ENCODE measurements around the gene PPP4R3B. TPM values are rescaled to one million over a fixed set of nuclear protein-coding genes. Genes with fewer than 3 reads are reported as not detected.
"Not testable (repeated sequence)": the region's sequence is repeated elsewhere in the genome, so short reads cannot be mapped to it uniquely, and the experiment has no call there.

The PPP4R3B gene
- total RNA-seq (2014; rRNA removed; shearing (Covaris generic)), result 21.2 and 34.0 TPM in 2 replicates

DNA sequence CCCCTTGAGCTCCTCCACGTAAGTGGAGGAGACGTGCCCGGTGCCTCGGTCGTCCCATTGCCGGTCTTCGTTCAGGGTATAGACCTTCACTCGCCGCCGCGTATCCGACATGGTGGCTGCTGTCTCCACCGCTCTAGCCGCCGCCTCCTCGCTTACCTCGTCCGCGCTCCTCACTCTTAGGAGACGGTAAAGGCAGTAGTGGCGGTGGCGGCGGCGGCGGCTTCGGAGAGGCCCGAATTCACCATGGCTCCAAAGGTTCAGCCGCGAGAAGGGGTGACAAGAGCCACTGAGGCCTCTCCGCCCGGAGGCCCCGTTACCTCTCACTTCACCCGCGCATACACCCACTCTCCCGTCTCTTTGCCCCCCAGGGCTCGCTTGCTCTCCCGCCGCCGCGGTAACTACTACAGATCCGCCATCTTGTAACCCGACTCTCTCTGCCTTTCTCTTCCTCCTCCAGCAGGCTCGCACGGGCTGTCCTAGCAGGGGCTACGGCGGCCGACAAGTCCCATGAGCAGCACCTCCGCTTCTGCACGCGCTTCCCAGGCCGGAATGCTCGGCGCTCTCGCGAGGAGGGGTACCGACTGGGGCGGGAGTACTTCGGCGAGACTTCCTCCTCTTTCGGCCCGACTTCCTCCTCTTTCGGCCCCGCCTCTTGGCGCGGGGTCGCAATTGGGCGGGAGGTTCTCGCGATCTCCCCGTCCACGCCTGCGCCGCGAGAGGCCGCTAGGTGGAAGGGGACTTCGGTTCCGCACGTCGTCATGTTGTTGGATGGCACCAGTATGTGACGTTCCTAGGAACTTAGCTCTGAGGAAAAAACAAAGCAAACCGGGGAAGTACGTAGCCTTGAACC lies at the start of gene PPP4R3B:
PPP4R3B (minus strand) TSS at position 448 of the 850 bp plus-strand sequence; CDS start at position 111, 337 bp downstream.
- peak; percentile 99 for DNase-seq (ENCODE audit: low read depth)

DNA sequence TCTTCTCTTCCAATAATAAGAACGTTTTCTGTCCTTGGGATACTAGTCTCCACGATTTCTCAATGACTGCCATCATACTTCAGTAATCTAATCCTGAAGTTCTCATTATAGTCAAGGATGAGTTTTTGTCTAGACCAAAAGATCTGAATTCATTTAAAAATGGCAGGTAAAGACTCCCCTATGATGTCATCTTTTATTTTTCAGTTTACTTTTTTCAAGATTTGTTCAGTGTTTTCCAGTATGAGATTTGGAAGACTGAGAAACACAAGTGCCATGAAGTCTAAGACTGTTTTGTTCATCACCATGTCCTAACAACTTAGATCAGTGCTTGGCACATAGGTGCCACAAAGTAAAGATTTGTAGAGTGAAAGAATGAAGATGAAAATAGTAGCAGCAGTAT lies 35.8 kb upstream of the PPP4R3B start:
- no peak for DNase-seq (ENCODE audit: low read depth)

DNA sequence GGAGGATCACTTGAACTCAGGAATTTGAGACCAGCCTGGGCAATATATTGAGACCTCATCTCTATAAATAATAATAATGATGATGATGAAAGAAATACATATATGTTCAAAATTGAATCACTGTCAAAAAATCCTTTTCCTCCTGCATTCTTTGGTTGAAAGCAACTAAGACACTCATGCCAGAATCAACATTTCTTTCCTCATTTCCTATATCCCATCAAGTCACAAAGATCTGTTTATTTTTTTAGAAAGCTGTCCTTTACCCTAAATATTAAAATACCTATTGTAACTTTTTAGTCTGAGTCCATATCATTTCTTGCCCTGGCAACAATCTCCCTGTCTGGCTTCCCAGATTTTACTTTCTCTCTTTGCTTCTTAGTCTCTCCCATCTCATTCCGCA lies 31.8 kb upstream of the PPP4R3B start:
- no peak for DNase-seq (ENCODE audit: low read depth)

DNA sequence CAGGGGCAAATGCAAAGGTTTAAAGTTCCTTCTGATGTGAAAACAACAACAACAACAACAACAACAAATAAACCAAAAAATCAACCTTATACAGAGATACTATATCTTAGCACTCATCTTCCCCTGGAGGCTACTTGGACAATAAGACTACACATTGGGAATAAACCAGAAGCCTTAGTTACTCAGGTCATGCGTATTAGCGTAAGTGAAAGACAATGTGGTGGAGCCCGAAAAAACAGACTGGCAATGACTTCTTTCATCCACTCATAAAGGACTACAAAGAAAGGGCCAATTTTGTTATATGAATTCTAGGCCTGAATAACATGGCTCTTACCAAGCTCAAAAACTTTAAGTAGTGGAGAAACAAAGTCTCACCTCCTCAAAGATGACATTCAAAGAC lies 19.4 kb upstream of the PPP4R3B start:
- DNase-seq (ENCODE audit: low read depth), result no peak

DNA sequence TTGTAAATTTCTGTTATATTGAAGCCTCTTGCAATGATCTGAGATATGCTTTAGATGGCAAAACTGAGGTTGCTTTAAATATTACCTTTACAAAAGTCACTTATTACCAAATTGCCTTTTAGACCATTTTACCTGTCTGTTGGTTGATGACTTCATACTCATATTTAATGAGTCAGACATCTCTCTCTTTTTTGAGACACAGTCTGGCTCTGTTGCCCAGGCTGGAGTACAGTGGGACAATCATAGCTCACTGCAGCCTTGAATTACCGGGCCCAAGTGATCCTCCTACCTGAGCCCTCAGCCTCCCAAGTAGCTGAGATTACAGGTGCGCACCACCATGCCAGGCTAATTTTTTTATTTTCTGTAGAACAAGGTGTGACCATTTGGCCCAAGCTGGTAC lies 11.5 kb upstream of the PPP4R3B start:
- no peak for DNase-seq (ENCODE audit: low read depth)

DNA sequence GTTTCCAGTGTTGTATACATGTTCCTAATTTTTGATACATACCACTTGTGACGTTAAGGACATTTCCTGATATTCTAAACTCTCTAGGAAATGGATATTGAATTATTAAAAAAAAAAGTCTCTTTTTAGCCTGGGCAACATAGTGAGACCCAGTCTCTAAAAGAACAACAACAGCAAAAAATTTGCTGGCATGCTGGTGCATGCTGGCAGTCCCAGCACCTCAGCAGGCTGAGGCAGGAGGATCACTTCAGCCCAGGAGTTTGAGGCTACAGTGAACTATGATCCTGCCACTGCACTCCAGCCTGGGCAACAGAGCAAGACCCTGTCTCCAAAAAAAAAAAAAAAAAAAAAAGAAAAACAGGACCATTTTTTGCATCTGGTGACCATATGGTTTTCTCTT lies 10.5 kb upstream of the PPP4R3B start:
- DNase-seq (ENCODE audit: low read depth), result no peak

DNA sequence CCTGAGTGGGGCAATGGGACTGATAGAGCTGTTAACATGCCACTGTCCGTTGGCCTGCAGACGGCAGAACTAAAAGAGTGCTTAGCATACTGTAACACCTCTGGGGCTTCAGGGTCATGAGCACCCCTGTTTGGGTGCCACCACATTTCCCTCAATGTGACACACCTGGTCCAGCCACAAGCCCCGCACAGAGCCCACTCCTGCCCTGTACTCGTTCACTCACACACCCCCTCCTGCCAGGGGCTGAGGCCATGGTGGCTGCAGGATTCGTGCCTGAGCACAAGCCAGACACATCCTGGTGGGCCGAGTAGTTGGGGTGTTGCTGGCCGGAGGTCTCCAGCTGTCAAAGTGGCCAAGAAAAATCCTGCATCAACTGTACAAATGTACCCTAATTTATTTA lies 4.4 kb upstream of the PPP4R3B start:
- DNase-seq (ENCODE audit: low read depth), result no peak

DNA sequence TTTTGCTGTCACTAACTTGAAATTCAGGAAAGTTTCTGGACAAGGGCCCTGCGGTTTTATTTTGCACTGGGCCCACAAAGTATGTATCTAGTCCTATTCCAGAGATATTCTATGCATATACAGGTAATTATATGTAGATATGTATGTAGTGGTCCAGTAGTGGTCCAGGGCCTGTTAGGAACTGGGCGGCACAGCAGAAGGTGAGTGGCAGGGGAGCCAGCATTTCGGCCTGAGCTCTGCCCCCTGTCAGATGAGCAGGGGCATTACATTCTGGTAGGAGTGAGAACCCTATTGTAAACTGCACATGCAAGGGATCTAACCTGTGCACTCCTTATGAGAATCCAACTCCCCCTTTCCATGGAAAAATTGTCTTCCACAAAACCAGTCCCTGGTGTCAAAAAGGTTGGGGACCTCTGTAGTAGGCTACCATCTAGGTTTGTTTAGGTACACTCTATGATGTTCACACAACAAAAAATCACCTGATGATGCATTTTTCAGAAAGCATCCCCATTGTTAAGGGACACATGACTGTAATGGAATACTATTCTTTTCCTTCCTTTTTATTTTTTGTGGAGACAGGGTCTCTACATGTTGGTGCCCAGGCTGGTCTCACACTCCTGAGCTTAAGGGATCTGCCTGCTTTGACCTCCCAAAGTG lies 2.8 kb upstream of the PPP4R3B start:
- peak; percentile 20 for DNase-seq (ENCODE audit: low read depth)

DNA sequence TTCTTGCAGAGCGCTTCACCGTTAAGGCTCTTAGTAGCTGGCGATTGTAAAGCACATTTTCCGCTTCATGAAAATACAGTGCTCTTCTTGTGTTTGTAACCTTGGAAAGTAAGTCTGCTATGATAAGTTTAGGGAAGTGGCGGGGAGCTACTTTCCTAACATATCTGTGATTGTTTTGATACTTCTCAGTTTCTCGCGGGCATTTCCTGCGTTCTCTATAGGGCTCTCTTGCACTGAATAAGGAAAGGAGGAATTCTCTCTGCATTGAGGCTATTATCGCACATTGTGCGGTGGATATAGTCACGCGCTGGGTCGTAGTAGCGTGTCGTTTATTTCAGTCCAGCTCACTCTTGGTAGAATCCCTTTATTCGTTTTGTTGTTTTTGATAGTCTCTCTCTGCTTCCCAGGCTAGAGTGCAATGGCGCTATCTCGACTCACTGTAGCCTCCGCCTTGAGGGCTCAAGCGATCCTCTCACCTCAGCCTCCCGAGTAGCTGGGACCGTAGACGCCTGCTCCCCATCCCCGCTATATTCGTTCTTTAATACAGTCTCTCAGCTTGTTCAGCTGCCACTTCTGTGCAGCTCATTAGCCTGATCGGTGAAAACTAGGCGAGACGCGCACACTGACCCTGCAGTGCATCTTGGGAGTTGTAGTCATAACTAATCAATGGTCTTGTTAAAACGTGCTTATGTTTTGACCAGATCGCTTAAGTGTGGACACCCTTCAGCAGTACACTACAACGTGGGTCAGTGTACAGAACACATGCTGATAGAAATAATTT lies 1.0 kb upstream of the PPP4R3B start:
- peak; percentile 59 for DNase-seq (ENCODE audit: low read depth)

DNA sequence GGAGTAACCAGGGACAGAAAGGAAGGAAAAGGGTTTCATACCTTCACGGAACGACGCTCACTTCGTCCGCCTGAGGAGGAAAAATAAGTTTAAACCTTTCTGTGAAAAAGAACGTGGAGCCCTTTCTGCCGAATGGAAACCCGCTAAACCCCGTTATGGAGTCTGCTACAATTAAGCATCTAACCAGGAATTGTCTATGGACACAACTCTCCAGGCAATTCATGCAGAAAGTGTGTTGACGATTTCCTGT lies 528 bp upstream of the PPP4R3B start:
- DNase-seq (ENCODE audit: low read depth), result no peak

DNA sequence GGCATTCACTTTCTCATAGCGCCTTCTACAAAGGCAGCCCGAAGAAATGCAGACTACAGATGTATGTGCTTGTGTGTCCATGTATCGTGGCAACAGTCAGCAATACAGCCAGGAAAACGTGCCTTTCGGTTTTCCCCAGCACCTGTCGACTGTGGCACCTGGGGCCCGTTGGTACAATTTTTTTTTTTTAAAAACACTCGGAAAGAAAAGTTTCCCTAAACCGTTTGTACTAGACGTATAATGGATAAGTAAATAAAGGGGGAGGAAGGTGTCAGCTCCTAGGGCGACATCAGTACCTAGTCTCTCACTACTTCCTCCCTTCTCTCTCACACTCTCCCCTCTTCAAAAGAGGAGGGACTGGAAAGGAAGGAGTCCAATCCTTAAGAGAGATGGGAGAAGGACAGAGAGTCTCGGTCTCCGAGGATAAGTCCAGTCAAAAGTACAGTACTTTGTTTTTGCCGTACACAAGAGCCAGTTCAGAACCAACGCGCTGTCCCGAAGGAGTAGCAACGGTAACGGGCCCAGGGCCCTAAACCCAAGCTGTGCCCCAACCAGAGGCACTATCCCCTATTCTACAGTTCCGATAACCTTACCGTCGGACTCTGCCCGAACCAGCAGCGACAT lies 759 bp downstream of the PPP4R3B start:
- DNase-seq (ENCODE audit: low read depth), result peak; percentile 71

DNA sequence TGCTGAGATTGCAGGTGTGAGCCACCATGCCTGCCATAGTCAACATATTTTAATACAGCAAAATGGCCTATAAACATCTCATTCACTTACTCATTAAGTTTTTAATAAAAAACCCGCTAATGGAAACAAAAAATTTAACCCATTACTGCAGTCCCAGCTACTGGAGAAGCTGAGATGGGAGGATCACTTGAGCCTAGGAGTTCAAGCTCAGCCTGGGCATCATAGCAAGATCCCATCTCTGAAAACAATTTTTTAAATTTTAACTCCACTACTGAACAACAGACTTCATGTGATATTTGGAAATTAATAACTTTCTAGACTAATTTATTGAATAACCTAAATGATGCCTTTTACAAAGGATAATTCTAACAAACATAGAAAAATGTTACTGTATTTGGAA lies 5.4 kb downstream of the PPP4R3B start:
- DNase-seq (ENCODE audit: low read depth), result no peak

DNA sequence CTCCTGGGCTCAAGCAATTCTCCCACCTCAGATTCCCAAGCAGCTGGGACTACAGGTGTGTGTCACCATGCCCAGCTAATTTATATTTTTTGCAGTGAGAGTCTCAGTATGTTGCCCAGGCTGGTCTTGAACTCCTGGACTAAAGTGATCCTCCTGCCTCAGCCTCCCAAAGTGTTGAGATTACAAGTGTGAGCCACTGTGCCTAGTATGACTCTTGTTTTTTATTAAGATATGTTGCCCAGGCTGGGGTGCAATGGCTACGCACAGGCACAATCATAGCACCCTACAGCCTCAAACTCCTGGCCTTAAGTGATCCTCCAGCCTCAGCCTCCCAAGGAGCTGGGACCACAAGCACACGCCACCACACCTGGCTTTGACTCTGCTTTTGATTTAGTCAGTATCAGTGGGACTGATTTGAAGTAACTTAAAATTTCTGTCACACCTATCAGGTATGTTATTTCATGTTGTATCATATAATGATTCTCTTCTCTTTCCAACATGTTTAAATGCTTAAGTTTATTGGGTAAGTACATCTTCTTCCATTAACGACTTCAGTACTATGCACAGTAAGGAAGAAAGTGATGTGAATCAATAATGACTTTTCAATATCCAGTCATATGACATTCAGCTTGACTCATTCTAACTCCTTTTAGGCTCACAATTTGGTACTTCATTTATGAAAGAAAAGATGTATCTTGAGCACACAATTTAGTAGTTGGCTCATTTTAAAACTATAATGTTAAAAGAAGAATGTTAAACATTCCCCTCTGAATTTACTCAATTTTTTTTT lies 6.3 kb downstream of the PPP4R3B start:
- DNase-seq (ENCODE audit: low read depth), result no peak

DNA sequence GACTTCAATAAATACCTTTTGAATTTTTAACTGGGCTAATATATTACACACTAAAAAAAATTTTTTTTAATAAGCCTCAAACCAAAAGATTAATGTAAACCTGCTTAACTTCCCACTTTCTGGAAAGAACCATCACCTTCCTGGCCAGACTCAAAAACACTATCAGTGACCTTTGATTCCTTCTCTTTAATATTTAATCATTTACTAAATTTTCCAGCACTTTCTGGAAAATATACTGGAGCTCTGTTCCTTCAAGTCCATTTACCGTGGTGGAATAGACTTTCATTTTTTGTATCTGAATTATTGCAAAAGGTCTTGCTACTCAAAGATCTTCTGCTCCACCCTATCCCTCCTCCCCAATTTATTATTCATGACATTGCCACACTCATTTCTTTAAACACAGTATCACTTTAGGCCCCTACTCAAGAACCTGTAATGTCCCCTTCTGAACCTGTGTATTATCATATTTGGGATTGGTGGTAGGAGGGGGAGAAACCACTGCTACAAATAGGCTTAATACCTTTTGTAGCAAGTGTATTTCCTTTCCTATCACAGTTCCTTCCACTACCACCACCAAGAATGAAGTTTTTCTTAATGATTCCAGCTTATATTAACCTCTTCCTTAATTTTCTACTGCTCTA lies 7.4 kb downstream of the PPP4R3B start:
- no peak for DNase-seq (ENCODE audit: low read depth)

DNA sequence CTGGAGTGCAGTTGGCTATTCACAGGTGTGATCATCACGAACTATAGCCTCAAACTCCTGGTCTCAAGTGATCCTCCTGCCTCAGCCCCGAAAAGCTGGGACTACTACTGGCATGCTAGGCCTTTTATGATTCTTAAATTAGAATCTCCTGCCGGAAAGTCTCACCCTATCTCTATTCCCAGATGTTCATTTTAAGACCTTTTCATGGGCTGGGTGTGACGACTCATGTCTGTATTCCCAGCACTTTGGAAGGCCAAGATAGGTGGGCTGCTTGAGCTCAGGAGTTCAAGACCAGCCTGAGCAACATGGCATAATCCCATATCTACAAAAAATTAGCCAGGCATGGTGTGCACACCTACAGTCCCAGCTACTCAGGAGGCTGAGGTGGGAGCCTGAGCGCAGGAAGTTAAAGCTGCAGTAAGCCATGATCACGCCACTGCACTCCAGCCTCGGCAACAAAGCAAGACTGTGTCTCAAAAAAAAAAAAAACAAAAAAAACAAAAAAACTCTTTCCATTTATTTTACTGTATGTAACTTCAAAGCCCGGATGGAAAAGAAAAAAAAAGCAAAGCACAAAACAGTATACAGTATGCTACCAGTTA lies 8.1 kb downstream of the PPP4R3B start:
- DNase-seq (ENCODE audit: low read depth), result no peak

DNA sequence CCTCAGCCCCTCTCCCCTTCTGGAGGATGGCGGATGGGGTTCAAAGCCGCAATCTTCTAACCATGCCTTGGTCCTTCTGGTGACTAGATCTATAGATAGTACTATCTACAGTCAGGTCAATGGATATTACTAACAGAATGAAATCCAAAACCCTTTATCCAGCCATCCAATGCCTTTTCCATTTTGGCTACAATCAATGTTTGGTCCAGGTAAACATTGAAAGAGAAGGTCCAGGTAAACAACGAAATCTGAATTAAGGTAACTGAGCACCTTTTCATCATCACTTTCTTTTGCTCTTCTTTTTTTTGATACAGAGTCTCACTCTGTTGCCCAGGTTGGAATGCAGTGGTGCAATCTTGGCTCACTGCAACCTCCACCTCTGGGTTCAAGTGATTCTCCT lies 9.7 kb downstream of the PPP4R3B start:
- DNase-seq (ENCODE audit: low read depth), result no peak

DNA sequence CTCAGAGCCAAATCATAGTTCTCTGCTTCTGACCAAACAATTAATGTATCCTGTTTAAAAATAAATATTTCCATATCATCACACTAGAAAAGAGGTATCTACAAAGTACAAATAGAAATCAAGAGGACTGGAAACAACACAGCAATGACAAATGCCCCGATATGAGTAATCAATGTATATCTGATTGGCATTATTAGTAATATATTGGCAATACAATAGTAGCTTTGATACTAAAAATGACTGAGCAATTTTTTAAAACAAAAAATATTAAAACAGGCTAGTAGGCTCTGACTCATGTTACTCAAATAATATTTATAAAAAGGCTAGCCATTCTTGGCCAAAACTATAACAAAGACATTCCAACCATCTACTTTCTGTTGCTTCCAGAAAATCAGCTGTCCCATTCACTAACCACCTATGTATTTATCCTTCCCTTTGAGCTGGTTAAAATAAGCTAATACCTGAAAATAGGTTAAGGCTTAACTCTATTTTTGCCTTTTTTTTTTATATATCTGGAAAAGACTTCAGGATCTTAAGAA lies 13.3 kb downstream of the PPP4R3B start:
- no peak for DNase-seq (ENCODE audit: low read depth)

DNA sequence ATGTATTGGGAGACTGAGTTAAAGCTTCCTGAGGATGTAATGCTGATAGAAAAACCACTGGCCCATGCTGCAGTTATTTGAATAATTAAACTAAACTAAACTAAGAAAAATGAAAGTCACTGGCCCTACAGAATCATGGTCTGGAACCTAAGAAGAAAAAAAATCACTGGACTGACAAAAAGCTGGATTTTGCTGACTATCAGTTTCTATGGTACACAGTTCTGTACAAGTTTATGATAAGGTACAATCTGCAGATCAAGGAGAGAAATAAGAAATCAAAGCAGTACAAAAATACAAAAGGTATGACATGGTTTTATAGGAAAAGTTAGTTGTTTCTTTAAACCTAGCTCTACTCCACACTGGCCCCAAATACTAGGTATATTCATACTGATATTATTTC lies 15.6 kb downstream of the PPP4R3B start:
- no peak for DNase-seq (ENCODE audit: low read depth)

DNA sequence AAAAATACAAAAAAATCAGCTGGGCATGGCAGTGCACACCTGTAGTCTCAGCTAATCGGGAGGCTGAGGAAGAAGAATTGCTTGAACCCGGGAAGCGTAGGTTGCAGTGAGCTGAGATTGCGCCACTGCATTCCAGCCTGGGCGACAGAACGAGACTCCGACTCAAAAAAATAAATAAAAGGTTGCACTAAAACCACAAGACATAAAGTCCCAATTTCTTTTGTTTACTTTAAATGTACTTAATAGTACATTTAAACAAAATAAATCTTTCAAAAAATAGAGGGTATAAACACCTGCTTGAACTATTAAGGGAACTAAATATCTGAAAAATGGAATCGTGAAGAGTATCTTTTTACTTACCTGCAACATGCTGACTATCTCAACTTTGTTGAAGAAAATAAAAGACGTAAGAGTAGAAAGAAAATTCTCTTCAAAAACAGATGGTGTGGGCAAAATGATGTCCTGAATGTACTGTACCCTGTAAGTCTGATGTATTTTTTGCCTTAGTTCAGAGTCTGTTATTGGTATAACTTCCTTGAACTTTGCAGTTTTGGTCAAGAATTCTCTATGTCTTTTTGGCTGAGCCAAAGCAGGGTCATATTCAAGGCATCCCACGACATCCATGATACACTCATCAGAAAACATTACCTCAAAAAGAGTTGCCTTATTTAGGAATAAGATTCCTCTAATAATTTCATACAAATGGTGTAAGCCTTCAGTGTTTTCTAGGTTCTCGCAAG lies 19.2 kb downstream of the PPP4R3B start:
- DNase-seq (ENCODE audit: low read depth), result no peak

DNA sequence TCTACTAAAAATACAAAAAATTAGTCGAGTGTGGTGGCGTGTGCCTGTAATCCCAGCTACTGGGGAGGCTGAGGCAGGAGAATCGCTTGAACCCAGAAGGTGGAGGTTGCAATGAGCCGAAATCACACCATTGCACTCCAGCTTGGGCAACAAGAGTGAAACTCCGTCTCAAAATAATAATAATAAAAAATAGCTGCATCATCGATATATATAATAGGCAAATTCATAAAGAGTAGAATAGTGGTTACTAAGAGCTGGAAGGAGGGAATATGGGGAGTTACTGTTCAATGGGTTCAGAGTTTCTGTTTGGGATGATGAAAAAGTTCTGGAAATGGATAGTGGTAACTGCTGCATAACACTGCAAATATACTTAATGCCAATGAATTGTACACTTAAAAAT lies 20.6 kb downstream of the PPP4R3B start:
- not testable (repeated sequence) for DNase-seq (ENCODE audit: low read depth)
